Stimulated activated CD4-positive, alpha-beta T cell treated with anti-CD3 and anti-CD28 coated beads, Interleukin-4, amount 100 ng/mL, for 24 hours (primary cell): ENCODE data around the gene TOB1.
"Not testable (repeated sequence)": the region's sequence is repeated elsewhere in the genome, so short reads cannot be mapped to it uniquely, and the experiment has no call there.

Source experiments
- DNase-seq: peaks from one replicate; pipeline ENCODE4 v3.0.0-alpha.2; 2020

The TOB1 gene

DNA sequence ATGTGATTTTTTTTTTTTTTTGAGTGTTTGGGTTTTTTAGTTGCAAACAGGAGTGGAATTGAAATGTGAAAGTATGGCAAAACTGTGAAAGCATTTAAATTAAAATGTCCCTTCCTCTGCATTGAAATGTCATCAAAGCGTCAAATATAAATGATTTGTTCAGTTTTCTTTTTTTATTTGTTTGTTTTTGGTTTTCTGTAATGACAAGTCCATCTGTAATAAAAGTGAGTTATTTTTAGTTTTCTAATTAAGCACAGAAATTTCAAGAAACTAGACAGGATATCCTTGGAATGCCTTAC is 1.9 kb upstream of the TOB1 start:
- DNase-seq, result no peak

DNA sequence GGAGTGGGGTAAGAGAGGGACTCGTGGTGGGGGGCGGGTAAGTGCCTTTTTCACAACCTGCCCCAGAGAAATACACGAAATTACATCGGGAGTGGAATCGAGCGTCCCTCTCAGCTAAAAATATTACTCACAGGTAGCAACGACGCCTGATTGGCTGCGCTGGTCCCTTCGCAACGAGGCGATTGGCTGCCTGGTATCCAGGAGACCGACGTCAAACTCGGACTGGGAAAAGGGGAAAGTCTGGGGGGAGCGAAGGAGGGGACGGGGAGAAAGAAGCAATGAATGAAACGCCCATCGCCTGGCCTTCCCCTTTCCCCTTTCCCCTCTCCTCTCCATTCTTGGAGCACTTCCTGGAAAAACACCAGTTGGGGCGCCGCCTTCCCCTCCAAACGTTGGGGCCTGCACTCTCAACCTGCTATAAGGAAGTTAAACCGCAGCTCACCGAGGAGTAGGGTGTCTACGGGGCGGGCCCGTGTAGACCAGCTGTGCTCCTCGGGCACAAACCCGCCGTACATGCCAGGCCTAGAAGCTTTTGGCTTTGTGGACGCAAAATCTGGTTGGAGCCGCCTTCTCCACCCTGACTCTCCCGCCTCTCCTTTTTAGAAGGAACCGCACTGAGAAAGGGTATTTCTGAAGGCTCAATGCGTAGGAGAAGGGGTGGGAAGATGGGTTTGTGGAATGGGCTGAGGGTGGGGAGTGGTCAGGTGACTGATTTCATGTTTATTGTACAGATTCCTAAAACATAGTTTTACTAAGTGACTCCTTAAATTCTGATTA is 1.4 kb upstream of the TOB1 start:
- peak; percentile 88 for DNase-seq

DNA sequence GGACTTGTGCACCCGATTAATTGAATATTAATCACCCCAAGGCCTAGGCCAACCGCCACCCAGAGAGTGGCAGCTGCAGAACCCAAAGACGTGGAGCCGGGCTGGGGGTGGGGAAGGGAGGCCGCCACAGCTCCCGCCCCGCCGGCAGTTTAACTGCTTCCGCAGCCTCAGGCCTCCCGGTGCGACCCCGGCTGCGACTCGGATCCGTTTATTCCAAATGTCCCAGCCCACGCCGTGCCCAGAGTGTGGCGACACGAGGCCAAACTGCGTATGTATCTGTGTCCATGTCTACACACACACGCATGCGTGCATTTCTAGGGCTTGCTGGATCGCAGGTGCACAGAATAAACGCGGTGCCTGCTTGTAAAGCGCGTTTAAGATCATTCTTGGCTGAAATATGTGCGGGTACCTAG is 802 bp upstream of the TOB1 start:
- peak; percentile 70 for DNase-seq

DNA sequence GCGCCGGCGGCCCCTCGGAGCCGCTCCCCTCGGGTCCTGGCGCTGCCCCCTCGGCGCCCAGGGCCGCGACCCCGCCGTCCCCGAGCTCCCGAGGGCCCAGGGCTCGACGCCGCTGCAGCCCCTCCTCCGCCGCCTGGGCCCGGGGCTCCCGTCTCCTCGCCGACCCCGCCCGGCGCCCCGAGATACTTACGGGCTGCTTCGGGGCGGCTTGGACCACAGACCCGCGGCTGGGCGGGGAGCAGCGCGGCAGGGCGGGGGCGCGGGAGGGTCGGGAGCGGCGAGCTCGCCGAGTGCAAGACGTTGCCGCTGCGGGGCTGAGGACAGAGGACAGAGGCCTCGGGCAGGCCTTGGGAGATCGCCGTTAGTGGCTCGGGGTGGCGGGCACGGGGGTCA is 290 bp downstream of the TOB1 start:
- DNase-seq, result no peak

DNA sequence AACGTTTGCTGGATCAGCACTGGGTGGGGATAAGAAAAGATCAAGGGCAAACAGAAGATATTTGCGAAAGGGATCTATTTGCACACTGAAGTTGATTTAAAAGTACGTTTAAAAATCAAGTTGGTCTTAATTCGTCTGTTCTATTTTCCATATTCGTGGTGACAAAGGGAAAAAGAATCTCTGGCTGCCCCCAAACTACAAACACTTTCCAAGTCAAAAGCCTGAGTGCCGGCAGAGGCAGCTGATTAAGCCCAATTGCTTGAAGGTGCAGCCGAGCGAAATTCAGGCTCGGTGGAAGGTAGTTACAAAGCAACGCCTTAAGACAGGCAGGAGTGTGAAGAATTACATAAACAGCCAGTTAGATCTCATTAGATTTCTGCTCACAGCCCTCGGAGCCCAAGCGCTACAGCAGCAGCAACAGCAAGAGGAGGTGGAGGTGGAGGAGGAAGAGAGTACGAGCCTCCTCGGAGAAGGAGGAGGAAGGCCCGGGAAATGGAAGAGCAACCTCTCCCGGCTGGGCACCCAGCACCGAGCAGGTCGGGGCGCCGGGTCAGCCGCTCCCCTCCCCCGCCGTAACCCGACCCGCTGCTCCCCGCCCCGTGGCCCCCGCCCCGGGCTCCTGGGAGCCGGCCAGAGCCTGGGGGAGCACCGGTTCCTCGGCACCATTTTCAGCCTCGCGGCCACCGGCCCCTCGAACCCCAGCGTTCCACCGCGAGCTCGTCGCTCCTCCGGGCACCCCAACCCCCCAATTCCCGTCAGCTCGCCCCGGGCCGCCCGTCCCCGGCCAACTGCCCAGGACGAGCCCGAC is 890 bp downstream of the TOB1 start:
- DNase-seq, result peak; percentile 42

DNA sequence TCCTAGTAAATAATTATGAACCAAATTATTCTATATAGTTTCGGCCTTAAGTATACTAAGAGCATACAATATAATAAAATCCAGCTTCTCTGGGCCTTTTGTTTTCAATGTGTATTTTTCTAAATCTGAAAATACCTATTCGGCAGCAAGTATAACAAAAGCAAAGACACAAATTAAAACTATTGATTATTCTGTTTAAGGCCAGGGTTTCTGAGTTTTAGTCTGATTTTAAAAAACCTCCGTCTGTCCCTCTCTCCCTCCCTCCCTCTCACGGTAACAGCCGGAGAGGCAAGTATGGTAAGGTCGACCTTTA is 1.5 kb downstream of the TOB1 start:
- DNase-seq, result peak; percentile 20

DNA sequence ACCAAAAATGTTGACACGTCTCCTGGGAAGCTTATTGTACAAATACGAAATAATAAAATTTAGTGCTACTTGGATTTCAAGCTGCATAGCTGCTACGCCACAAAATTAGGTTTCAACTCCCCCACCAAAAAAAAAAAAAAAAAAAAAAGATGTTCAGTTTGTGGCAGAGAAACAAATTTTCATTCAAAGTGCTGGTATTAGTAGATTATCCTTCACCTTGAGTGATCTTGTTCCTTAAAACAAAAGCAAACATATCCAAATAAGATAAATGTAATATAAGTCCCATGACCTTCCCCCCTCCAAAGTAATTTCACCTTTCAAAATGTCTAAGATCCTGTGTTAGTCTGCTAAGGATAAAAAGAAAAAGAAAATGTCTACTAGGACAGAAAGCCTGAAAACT is 2.2 kb downstream of the TOB1 start:
- no peak for DNase-seq

DNA sequence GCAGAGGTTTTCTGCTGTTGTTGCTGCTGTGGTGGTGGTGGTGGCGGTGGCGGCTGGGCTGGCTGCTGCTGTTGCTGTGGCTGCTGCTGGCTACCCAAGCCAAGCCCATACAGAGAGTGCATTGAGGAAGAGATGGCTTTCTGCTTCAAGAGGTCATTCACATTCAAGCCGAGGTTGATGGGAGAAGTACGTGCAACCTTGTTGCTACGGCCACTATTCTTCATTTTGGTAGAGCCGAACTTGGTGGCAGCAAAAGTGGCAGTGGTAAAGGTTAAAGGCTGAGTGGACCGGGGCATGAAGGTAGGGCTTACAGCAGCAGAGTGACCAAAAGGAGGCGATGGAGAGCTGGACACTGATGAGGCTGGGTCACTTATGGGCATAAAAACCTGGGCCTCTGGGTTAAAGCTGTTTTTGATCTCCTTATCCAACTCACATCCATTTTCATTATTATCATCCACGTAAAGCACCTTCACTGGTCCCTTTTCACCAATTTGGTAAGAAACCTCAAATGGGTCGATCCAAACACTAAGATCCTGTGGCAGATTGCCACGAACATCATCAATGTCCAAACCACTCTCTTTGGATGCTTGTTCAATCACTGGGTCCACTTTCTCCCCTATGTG is 2.8 kb downstream of the TOB1 start:
- DNase-seq, result peak; percentile 50

DNA sequence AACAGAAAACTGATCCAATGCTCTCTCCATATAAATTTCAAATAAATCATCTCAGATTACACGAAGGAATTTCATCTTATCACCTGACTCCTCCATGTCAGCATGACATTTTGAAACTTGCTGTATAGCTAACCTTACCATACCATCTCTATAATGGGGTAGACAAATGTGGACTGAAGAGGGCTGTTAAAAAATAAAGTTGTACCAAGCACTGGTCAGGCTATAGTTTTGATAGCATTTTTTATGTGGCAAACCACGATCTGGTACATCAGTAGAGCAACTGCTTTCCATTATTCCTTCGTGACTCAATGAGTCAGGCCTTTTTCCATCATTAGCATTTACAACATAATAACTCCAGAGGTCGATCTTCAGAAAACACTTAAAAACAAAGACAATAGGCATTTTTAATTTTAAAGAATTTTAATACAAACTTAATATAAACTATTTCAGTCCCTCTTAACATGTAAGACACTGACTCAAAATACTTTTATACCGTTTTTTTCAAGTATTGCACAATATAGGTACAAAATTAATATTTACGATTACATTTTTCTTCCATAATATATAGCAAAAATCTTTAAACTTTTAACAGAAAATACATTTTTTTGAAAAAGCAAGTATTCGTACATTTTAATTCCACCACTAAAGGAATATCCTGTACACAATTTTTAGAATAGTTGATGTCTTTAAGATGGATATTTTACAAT is 4.2 kb downstream of the TOB1 start:
- DNase-seq, result no peak

DNA sequence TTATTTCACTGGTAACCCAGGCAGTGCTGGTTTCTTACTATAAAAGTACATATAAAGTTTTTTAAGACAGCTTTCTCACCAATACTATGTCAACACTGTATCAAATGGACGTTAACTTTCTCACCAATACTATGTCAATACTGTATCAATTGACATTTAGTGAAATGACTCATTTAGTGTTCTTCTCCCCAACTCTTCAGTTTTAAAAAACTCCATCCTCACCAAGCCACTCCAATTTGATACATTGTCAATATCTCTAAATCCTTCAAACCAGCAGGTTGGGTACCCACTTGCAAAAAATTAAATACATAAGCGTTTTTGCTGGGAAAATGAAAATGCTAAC is 4.8 kb downstream of the TOB1 start:
- DNase-seq, result no peak

DNA sequence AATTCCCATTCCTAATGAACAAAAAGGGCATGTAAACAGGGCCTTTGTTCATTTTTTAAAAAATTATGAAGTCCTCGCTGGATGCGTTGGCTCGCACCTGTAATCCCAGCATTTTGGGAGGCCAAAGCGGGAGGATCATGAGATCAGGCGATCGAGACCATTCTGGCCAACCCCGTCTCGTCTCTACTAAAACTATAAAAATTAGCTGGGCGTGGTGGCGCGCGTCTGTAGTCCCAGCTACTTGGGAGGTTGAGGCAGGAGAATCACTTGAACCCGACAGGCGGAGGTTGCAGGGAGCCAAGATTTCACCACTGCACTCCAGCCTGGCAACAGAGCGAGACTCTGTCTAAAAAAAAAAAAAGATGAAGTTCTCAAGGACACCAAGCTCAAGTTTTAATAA is 6.4 kb downstream of the TOB1 start:
- DNase-seq, result not testable (repeated sequence)

DNA sequence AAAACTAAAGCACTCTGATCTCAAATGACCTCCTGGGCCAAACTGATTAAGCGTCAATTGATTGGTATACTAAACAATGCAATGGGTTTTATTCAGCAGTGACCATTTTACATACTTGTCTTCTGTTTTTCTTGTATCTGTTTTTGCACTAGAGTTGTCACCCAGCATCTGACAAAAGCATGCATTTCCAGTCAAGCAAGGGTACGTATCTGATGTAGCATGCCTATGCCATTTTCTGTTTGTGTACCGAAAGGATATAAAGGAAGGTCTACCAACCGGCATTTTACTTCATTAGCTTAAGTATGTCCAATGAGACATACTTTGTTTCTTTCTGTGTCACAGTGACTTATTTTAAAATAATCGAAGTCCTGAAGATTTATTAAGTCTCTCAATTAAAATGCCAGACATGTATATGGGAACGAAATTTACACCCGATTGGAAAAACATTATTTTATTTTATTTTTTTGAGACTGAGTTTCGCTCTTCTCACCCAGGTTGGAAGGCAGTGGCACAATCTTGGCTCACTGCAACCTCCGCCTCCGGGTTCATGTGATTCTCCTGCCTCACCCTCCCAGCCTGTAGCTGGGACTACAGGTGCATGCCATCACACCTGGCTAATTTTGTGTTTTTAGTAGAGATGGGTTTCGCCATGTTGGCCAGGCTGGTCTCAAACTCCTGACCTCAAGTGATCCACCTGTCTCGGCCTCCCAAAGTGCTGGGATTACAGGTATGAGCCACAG is 7.5 kb downstream of the TOB1 start:
- DNase-seq, result no peak

DNA sequence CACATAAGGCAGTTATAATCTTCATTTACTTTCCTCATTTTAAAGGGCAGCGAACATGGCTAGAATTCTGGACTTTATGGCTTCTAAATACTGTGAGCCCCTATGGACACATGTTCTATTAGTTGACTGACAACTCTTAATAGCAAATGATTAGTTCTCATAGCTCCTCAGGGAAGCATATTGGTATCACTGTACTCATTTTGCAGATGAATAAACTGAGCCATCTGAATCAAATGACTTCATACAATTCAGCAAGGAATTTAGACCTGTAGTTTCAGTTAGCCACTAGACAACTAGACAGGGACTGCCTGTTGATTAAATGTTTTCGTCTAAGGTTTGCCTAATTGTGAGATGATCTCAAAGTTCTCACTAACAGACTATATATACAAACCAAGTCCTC is 9.7 kb downstream of the TOB1 start:
- no peak for DNase-seq

DNA sequence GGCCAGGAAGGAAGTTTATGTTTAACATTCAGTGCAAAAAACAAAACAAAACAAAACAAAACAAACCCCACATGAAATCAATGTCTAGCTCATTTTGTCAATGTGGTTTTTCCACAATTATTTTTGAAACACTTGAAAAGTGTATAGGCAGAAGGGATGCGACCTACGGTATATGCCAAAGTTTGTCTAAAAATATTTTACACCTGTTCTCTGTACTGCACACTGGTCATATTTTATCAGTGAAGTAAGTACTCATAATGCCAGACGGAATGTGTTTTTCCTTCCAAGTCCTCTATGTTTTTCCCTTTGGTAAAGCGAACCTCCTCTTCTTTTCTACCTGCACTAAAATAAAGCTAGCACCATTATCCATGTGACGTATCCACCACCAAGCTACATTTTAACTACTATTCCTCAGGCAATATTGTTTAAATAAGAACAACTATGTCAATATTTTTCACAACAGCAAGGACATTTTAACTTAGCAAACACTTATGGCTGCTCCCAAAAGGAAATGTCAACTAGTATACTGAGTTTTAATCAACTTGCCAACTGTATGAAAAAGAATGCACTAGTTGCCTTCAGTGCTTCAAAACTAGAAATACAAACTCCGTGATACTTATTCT is 10.3 kb downstream of the TOB1 start:
- DNase-seq, result no peak

DNA sequence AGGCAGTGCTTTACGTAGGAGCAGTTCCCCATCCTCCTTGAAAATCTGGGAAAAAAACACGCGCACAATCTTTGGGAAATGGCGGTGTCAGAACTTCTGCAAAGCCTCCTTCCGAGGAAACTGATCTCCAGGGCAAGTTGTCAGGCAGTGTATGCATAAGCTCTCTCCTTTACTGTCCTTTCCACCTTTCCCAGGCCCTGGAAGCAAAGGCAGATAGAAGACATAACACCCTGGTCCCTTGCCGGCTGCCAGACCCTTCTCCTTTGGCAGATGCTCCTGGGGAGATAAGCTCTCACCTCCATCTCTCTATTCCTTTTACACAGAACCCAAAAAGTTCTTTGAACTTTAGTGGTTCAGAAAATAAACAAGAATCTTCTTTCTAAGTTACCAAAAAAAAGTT is 12.4 kb downstream of the TOB1 start:
- DNase-seq, result no peak

DNA sequence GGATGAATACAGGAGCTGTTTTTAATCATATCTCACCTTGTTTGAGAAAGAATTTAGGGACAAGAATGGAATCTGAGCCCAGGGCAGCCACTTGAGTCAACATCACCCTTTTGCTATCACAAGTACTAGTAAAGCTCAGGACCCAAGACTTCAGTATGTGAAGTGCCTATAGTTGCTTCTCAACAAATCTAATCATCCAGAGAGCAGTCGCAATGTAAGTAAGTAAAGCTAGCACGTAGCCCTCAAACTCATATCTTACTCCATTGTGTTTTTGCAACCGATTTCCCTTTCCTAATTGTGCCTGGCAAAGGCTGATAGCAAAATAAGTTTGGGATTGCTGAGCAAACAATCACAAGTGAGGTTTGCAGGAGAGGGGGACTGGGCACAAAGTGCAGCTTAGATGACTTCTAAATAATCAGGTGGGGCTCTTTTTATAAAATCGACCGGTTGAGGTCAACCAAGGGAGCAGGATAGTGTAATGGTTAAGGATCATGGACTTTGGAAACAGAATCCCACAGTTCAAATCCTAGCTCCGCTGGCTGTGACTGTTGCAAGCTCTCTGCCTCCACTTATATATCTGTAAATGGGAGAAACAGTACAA is 13.0 kb downstream of the TOB1 start:
- no peak for DNase-seq

DNA sequence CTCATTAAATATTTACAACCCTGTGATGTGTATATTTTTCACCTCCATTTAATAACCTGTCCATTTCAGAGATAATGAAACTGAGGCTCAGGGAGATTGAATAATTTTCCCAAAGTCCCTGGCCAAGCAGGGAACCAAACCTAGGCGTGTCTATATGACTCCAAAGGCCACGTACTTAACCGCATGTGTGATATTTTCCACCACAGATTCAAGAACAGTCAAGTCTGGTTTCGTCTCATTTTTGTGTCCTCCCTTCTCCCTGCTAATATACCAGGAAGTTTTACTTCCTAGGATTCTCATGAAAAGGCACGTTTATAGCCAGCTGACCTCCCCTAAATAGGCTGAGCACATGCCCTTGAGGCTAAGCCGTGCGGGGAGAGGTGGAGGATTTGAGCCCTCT is 15.5 kb downstream of the TOB1 start:
- no peak for DNase-seq

DNA sequence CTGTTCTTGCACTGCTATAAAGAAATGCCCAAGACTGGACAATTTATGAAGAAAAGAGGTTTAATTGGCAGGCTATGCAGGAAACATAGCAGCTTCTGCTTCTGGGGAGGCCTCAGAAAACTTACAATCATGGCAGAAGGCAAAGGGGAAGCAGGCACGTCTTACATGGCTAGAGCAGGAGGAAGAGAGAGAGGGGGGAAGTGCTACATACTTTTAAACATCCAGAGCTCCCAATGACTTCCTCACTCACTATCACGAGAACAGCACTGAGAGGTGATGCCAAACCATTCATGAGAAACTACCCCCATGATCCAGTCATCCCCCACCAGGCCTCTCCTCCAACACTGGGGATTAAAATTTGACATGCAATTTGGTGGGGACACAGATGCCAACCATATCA is 17.4 kb downstream of the TOB1 start:
- DNase-seq, result no peak

DNA sequence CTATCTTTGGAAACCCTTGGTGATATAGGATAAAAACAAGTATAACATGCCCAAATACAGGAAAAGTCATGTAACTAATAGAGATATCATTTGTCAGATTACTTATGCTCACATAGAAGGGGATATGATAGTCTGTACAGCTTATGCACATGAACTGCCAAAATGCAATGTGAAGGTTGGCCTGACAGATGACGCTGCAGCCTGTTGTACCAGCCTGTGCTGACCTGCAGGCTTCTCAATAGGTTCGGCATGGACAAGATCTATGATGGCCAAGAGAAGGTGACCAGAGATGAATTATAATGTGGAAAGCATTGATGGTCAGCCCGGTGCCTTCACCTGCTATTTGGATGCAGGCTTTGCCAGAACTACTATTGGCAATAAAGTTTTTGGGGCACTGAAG is 18.1 kb downstream of the TOB1 start:
- no peak for DNase-seq

DNA sequence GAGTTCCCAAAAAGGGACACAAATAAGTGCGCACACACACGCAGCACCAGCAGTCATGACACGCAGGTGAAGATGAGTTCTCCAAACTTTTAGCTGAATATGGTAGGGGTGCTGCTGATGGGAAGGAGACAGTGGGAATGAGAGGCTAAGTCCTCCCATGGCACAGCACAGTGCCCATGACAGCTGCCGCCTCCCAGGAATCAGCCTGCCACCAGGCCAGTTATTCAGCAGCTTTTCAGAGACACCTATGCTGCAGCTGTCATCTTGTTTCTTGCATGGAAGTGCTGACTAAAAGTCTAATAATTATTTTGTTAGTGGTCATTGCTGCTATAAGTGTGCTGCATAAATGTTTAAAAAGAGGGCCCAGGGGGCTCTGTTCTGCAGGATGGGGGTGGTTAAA is 18.6 kb downstream of the TOB1 start:
- no peak for DNase-seq

DNA sequence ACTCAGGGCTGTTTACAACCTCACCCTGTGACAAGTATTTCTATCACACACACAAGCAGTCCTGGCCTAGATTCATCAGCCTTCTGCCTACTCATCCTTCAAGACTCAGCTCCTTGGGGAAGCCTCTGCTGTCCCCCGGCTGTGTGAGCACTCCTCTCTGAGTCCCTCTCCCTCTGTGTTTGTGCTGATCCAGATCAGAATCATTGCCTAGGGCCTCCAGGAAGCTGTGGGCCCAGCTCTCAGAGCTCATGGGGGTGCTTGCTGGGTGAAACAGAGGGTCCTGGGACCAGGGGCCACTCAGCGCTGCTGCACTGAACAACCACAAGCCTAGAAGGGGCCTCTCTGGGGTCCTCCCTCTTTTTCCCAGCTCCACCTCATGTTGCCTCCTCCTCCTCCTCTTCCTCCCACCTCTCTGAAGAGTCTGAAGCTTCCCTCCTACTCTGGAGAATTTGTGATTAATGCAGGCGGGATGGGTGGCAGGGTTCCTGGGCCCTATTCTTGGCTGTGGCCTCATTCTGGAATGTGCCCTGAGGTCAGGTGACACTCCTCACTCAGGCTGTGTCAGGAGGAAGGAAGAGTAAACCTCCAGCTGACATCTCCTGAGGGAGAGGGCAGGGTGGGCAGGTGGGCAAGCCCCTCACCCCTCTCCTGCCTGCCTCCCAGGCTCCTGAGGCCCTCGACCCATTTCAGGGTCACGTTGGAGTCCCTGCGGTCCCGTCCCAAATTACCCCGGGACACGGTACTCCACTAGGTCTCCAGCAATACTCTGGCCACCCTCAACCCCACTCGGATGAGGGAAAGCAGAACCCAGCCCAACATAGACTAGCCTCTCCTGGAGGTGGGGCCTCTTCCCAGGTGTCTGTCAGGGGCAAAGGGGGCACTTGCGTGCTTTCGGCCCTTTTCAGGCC is 20.7 kb downstream of the TOB1 start:
- no peak for DNase-seq
